ENCODE data around the gene GRIK4. TPM values are rescaled to one million over a fixed set of nuclear protein-coding genes. Genes with fewer than 3 reads are reported as not detected.

GRIK4 gene
- total and polyA plus RNA-seq, 2 of the 4 experiments (the other 2 are of a cell fraction) = 0.18 to 0.38 TPM

DNA sequence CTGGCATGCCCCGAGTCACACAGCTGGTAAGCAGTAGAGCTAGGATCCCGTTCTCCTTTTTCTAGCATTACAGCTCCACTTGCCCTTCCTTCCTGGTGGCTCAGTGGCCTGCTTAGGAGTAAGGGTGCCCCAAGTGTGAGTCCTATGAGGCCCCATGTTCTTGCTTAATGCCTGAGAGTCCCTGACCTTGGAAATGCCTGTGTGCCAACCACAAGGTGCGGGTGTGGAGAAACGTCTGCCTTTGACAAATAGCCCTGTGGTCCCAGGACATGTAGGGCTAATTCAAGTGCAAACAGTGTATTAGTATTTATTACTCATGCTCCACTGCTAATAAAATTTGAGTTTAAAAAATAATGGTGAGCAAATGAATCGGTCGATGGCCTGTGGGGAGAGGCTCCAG is 18.4 kb downstream of the GRIK4 start:
- H2AK5ac ChIP-seq (ENCODE audit: low read depth, low read length) = no peak overlapping the region
- no peak overlapping the region for H2BK5ac ChIP-seq (ENCODE audit: low read depth, low read length, poor library complexity, severe bottlenecking)
- no peaks in the 10 kb centered on the region for H3K36me3 ChIP-seq (ENCODE audit: control insufficient read depth, insufficient read depth, low read length)
- no peak overlapping the region for H2BK15ac ChIP-seq (ENCODE audit: low read depth, low read length)
- H3K23ac ChIP-seq (ENCODE audit: low read depth, low read length) = no peak overlapping the region
- in situ Hi-C loops (cut with MboI; ENCODE audit: low sequenced_read_pairs) = no loop called here
- no peak overlapping the region for H2BK20ac ChIP-seq (ENCODE audit: low read depth, low read length)
- H4K20me1 ChIP-seq (ENCODE audit: insufficient read depth, low read length) = no peaks in the 10 kb centered on the region
- POLR2A ChIA-PET (ENCODE audit: unreplicated experiment) = no interaction called here
- no CpG with 5 or more reads among the region's 6 CpGs for WGBS, 2 experiments (ENCODE audit: extremely low coverage in 2 of 2, insufficient read length in 1 of 2)
- no peak overlapping the region for H3K4me2 ChIP-seq (ENCODE audit: low read depth, low read length)
- ATAC-seq (ENCODE audit: low read depth) (no peak), DNase-seq (no peak)
- H3K4me3 ChIP-seq (ENCODE audit: insufficient read depth, low read depth, low read length) = no peak overlapping the region
- no peak overlapping the region for H2AFZ ChIP-seq (replicated peaks; ENCODE audit: low read length, poor library complexity)
- no peaks in the 10 kb centered on the region for H3K79me1 ChIP-seq (ENCODE audit: low read depth in 1 of 2, low read length in 2 of 2)
- no peak overlapping the region for H3K18ac ChIP-seq (ENCODE audit: low read depth, low read length)
- TF ChIP-seq CEBPB (IDR thresholded peaks at IDR 0.05; ENCODE audit: low read depth, low read length) (no peak), RAD21 (IDR thresholded peaks at IDR 0.05; ENCODE audit: low read length) (no peak), NFE2L2 (IDR thresholded peaks at IDR 0.05; ENCODE audit: low read depth, low read length) (no peak), MAFK (IDR thresholded peaks at IDR 0.05; ENCODE audit: low read depth, low read length) (no peak), MXI1 (IDR thresholded peaks at IDR 0.05; ENCODE audit: borderline replicate concordance, low read depth, low read length) (no peak), SMC3 (IDR thresholded peaks at IDR 0.05; ENCODE audit: low read depth, low read length) (no peak), RFX5 (IDR thresholded peaks at IDR 0.05; ENCODE audit: low read depth, low read length) (no peak), POLR2A (IDR thresholded peaks at IDR 0.05; ENCODE audit: low read depth, low read length) (no peak), BHLHE40 (IDR thresholded peaks at IDR 0.05; ENCODE audit: low read depth, low read length) (no peak), CHD1 (IDR thresholded peaks at IDR 0.05; ENCODE audit: low read depth, low read length) (no peak), RCOR1 (IDR thresholded peaks at IDR 0.05; ENCODE audit: insufficient replicate concordance, low read length) (no peak), MAZ (IDR thresholded peaks at IDR 0.05; ENCODE audit: borderline replicate concordance, low read depth, low read length) (no peak), FOS (IDR thresholded peaks at IDR 0.05; ENCODE audit: low read depth, low read length) (no peak)
- TF ChIP-seq, protein P1, sequence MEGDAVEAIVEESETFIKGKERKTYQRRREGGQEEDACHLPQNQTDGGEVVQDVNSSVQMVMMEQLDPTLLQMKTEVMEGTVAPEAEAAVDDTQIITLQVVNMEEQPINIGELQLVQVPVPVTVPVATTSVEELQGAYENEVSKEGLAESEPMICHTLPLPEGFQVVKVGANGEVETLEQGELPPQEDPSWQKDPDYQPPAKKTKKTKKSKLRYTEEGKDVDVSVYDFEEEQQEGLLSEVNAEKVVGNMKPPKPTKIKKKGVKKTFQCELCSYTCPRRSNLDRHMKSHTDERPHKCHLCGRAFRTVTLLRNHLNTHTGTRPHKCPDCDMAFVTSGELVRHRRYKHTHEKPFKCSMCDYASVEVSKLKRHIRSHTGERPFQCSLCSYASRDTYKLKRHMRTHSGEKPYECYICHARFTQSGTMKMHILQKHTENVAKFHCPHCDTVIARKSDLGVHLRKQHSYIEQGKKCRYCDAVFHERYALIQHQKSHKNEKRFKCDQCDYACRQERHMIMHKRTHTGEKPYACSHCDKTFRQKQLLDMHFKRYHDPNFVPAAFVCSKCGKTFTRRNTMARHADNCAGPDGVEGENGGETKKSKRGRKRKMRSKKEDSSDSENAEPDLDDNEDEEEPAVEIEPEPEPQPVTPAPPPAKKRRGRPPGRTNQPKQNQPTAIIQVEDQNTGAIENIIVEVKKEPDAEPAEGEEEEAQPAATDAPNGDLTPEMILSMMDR (conservative IDR thresholded peaks at IDR 0.05; ENCODE audit: low read depth, low read length) = no peak
- TF ChIP-seq, protein P2, sequence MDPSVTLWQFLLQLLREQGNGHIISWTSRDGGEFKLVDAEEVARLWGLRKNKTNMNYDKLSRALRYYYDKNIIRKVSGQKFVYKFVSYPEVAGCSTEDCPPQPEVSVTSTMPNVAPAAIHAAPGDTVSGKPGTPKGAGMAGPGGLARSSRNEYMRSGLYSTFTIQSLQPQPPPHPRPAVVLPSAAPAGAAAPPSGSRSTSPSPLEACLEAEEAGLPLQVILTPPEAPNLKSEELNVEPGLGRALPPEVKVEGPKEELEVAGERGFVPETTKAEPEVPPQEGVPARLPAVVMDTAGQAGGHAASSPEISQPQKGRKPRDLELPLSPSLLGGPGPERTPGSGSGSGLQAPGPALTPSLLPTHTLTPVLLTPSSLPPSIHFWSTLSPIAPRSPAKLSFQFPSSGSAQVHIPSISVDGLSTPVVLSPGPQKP (IDR thresholded peaks at IDR 0.05; ENCODE audit: borderline replicate concordance, low read depth, low read length) = no peak
- TF ChIP-seq, protein P3, sequence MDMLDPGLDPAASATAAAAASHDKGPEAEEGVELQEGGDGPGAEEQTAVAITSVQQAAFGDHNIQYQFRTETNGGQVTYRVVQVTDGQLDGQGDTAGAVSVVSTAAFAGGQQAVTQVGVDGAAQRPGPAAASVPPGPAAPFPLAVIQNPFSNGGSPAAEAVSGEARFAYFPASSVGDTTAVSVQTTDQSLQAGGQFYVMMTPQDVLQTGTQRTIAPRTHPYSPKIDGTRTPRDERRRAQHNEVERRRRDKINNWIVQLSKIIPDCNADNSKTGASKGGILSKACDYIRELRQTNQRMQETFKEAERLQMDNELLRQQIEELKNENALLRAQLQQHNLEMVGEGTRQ (IDR thresholded peaks at IDR 0.05; ENCODE audit: low read depth, low read length) = no peak
- BruUV-seq (replicated peaks) = no TSS peak
- H3K9ac ChIP-seq (ENCODE audit: low read depth, low read length) = no peak overlapping the region
- peaks cover 12% of the 10 kb centered on the region for H3K4me1 ChIP-seq (ENCODE audit: control insufficient read depth, insufficient read depth, low read length)
- dilution Hi-C loops (cut with HindIII; ENCODE audit: low sequenced_read_pairs, unreplicated experiment) = no loop called here
- no peak overlapping the region for H3K56ac ChIP-seq (ENCODE audit: extremely low read depth, insufficient read depth, low read length)
- H3K27ac ChIP-seq (ENCODE audit: insufficient read depth, low read length) = no peak overlapping the region
- H3K27me3 ChIP-seq (ENCODE audit: control insufficient read depth, insufficient read depth, low read length) = no peaks in the 10 kb centered on the region
- peaks cover 6% of the 10 kb centered on the region; the same call in 1 of the 2 replicates for H3K9me1 ChIP-seq (ENCODE audit: insufficient read depth, low read length)
- no peak overlapping the region for H2AK9ac ChIP-seq (replicated peaks; ENCODE audit: low read depth, low read length, poor library complexity)
- H3K4ac ChIP-seq (ENCODE audit: low read depth, low read length) = no peak overlapping the region; the same call in 1 of the 2 replicates
- no peak overlapping the region for H4K5ac ChIP-seq (ENCODE audit: low read depth, low read length)
- no peak overlapping the region for H2BK120ac ChIP-seq (ENCODE audit: low read depth, low read length)
- H3K14ac ChIP-seq (replicated peaks; ENCODE audit: low read depth, low read length) = no peak overlapping the region
- CTCF ChIA-PET = no interaction called here
- intact Hi-C loops (cut with micrococcal nuclease) = no loop called here
- no peak overlapping the region for H4K8ac ChIP-seq (ENCODE audit: low read depth in 2 of 2, low read length in 2 of 2)
- H4K91ac ChIP-seq (ENCODE audit: insufficient read depth, low read depth, low read length) = no peak overlapping the region
- no peaks in the 10 kb centered on the region for H3K9me3 ChIP-seq (ENCODE audit: control insufficient read depth, insufficient read depth, low read length)
